ENCODE results near the gene VPS41.

Gene VPS41

DNA sequence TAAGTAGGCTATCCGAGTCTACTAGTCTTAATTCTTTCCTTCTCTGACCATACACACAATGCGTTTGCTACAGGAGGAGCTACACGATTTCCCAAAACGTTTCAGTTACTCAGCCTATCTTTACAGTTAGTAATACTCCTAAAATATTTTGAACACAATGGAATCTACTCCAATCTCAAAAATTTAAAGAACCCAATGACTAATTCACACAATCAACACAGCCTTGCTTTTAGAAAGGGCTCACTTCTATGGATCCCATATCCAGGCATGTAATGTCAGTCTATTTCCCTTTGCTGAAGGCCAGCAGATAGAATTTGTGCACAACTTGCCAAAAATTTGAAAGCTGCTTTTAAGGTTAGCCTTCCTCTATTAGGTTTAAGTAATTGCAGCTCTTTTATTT lies 107.2 kb downstream of the VPS41 start:
- Histone ChIP-seq H3K36me3 (ENCODE audit: insufficient read depth) (no peaks in the 10 kb centered on the region), H3K27me3 (ENCODE audit: insufficient read depth, low read depth) (no peaks in the 10 kb centered on the region), H3K27ac (no peak overlapping the region), H3K4me3 (IDR thresholded peaks at IDR 0.05; ENCODE audit: insufficient read depth, low read depth, low read length) (no peak overlapping the region), H3K9ac (no peak overlapping the region), H3K79me2 (ENCODE audit: insufficient read depth, low read depth) (no peaks in the 10 kb centered on the region), H3K4me2 (no peak overlapping the region), H3K4me1 (ENCODE audit: low read depth, poor library complexity, severe bottlenecking) (no peaks in the 10 kb centered on the region), H4K20me1 (ENCODE audit: insufficient read depth) (no peaks in the 10 kb centered on the region), H2AFZ (ENCODE audit: low read depth) (no peak overlapping the region)
- TF ChIP-seq, protein P1, sequence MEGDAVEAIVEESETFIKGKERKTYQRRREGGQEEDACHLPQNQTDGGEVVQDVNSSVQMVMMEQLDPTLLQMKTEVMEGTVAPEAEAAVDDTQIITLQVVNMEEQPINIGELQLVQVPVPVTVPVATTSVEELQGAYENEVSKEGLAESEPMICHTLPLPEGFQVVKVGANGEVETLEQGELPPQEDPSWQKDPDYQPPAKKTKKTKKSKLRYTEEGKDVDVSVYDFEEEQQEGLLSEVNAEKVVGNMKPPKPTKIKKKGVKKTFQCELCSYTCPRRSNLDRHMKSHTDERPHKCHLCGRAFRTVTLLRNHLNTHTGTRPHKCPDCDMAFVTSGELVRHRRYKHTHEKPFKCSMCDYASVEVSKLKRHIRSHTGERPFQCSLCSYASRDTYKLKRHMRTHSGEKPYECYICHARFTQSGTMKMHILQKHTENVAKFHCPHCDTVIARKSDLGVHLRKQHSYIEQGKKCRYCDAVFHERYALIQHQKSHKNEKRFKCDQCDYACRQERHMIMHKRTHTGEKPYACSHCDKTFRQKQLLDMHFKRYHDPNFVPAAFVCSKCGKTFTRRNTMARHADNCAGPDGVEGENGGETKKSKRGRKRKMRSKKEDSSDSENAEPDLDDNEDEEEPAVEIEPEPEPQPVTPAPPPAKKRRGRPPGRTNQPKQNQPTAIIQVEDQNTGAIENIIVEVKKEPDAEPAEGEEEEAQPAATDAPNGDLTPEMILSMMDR (conservative IDR thresholded peaks at IDR 0.05; ENCODE audit: low read depth, low read length), result no peak

- Histone ChIP-seq H2AFZ (ENCODE audit: low read depth) (no peak overlapping the region), H3K27ac (no peak overlapping the region), H3K4me3 (IDR thresholded peaks at IDR 0.05; ENCODE audit: insufficient read depth, low read depth, low read length) (no peak overlapping the region), H3K79me2 (ENCODE audit: insufficient read depth, low read depth) (no peaks in the 10 kb centered on the region), H3K9ac (no peak overlapping the region), H3K36me3 (ENCODE audit: insufficient read depth) (no peaks in the 10 kb centered on the region), H3K4me2 (no peak overlapping the region), H3K4me1 (ENCODE audit: low read depth, poor library complexity, severe bottlenecking) (no peaks in the 10 kb centered on the region), H4K20me1 (ENCODE audit: insufficient read depth) (no peaks in the 10 kb centered on the region), H3K27me3 (ENCODE audit: insufficient read depth, low read depth) (no peaks in the 10 kb centered on the region)
- TF ChIP-seq, protein P1 (conservative IDR thresholded peaks at IDR 0.05; ENCODE audit: low read depth, low read length), result no peak
Observed at GRCh38 chr7:38798552-38799267, 110.3 kb downstream of the VPS41 start.

- H3K27me3 ChIP-seq (ENCODE audit: insufficient read depth, low read depth), result no peaks in the 10 kb centered on the region
- H2AFZ ChIP-seq (ENCODE audit: low read depth), result no peak overlapping the region
- no peaks in the 10 kb centered on the region for H3K79me2 ChIP-seq (ENCODE audit: insufficient read depth, low read depth)
- no peak overlapping the region for H3K9ac ChIP-seq
- H4K20me1 ChIP-seq (ENCODE audit: insufficient read depth), result no peaks in the 10 kb centered on the region
- no peaks in the 10 kb centered on the region for H3K4me1 ChIP-seq (ENCODE audit: low read depth, poor library complexity, severe bottlenecking)
- H3K36me3 ChIP-seq (ENCODE audit: insufficient read depth), result no peaks in the 10 kb centered on the region
- H3K27ac ChIP-seq, result no peak overlapping the region
- no peak overlapping the region for H3K4me3 ChIP-seq (IDR thresholded peaks at IDR 0.05; ENCODE audit: insufficient read depth, low read depth, low read length)
- TF ChIP-seq, protein P1 (conservative IDR thresholded peaks at IDR 0.05; ENCODE audit: low read depth, low read length), result peak; percentile 93
- H3K4me2 ChIP-seq, result no peak overlapping the region
Observed at GRCh38 chr7:38796626-38797501, 112.1 kb downstream of the VPS41 start.

- no peaks in the 10 kb centered on the region for H3K36me3 ChIP-seq (ENCODE audit: insufficient read depth)
- H3K9ac ChIP-seq, result no peak overlapping the region
- H3K4me3 ChIP-seq (IDR thresholded peaks at IDR 0.05; ENCODE audit: insufficient read depth, low read depth, low read length), result no peak overlapping the region
- no peak overlapping the region for H3K27ac ChIP-seq
- H3K27me3 ChIP-seq (ENCODE audit: insufficient read depth, low read depth), result no peaks in the 10 kb centered on the region
- no peaks in the 10 kb centered on the region for H4K20me1 ChIP-seq (ENCODE audit: insufficient read depth)
- no peak overlapping the region for H2AFZ ChIP-seq (ENCODE audit: low read depth)
- no peaks in the 10 kb centered on the region for H3K79me2 ChIP-seq (ENCODE audit: insufficient read depth, low read depth)
- H3K4me1 ChIP-seq (ENCODE audit: low read depth, poor library complexity, severe bottlenecking), result no peaks in the 10 kb centered on the region
- TF ChIP-seq, protein P1 (conservative IDR thresholded peaks at IDR 0.05; ENCODE audit: low read depth, low read length), result no peak
- H3K4me2 ChIP-seq, result no peak overlapping the region
Observed at GRCh38 chr7:38795593-38795992, 113.4 kb downstream of the VPS41 start.
